Measurements from ENCODE around the gene MAK. TPM values are rescaled to one million over a fixed set of nuclear protein-coding genes. Genes with fewer than 3 reads are reported as not detected.
"Not testable (repeated sequence)": the region's sequence is repeated elsewhere in the genome, so short reads cannot be mapped to it uniquely, and the experiment has no call there.

MAK gene
- polyA plus RNA-seq, 1 donor, result 0.36 TPM

DNA sequence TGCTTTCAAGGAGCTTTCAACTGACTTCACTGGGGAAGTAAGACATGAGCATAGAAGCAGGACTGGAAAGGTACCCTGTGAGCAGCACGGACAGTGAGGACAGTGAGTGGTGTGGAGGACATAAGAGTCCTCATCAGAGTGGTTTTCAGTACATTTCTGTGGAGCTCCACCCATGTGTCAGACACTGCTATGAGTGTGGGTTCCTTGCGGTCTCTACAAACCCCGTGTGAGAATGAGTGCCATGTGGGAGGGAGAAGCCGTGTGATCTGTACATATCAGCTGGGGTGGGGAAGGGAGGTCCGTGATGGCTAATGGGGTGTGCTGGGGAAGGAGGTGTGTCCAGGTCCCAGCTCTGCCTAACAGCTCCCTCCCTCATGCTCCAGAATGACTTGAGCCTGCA, 86.6 kb downstream of the MAK start:
- not testable (repeated sequence) for H3K4me3 ChIP-seq (ENCODE audit: low read length); DNase-seq; H3K27me3 ChIP-seq (ENCODE audit: control insufficient read depth, insufficient read depth, low read length); H3K9me3 ChIP-seq (ENCODE audit: control insufficient read depth, low read depth, low read length); H3K27ac ChIP-seq (ENCODE audit: low read length)
- WGBS (ENCODE audit: insufficient coverage, low lambda C conversion rate), result no CpG with 5 or more reads among the region's 5 CpGs
- Histone ChIP-seq H3K36me3 (ENCODE audit: control insufficient read depth, insufficient read depth, low read length) (peaks cover 51% of the 10 kb centered on the region), H3K4me1 (ENCODE audit: control insufficient read depth, insufficient read depth, low read length) (peaks cover 19% of the 10 kb centered on the region)

DNA sequence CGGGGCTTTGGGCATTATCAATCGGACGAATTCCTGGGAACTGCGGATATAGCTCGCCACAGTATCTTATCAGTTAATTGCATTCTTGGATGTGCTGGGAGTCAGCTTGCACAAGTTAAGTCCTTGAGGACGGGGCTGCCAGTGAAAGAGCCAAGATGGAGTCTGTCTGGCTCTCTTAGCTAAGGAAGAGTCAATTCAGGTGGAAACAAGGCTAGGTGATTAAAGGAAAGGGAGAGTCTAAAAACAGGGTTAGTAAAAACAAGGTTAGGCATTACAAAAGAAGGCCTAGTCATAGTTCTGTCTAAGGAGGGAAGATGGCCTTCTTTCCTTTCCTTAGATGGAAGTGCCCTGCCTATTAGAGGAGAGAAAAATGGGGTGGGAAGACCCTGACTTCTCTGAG, 87.8 kb downstream of the MAK start:
- no CpG with 5 or more reads among the region's 6 CpGs for WGBS (ENCODE audit: insufficient coverage, low lambda C conversion rate)
- not testable (repeated sequence) for H3K27ac ChIP-seq (ENCODE audit: low read length)

DNA sequence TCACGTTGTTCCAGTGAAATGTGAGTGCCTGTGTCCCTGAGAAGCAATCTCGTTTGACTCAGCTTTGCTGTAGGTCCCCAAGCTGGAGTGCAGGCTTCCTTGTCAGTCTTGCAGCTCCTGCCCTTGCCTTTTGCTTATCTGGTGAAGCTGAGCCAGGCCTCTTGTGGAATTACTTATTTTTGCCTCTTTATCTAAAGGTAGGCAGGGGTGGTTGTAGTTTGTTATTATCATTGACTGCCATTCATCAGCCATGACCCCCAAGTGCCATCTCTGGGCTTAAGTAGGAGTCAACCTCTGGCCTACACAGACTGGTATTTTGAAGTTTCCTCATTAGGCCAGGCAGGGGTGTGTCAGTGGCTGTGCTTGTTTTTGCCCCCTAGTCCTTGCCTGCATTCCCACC, 88.6 kb downstream of the MAK start:
- Histone ChIP-seq H3K4me1 (ENCODE audit: control insufficient read depth, insufficient read depth, low read length) (peaks cover 19% of the 10 kb centered on the region), H3K4me3 (ENCODE audit: low read length) (no peak overlapping the region), H3K27me3 (ENCODE audit: control insufficient read depth, insufficient read depth, low read length) (no peaks in the 10 kb centered on the region), H3K27ac (ENCODE audit: low read length) (no peak overlapping the region), H3K9me3 (ENCODE audit: control insufficient read depth, low read depth, low read length) (no peaks in the 10 kb centered on the region), H3K36me3 (ENCODE audit: control insufficient read depth, insufficient read depth, low read length) (peaks cover 36% of the 10 kb centered on the region)
- WGBS (ENCODE audit: insufficient coverage, low lambda C conversion rate), result no CpG with 5 or more reads among the region's 2 CpGs
- peak in 1 of 2 donors; percentile 36 for DNase-seq

More for the DNA sequence above, 87.8 kb downstream of the MAK start:
- not testable (repeated sequence) for H3K9me3 ChIP-seq (ENCODE audit: control insufficient read depth, low read depth, low read length); DNase-seq; H3K27me3 ChIP-seq (ENCODE audit: control insufficient read depth, insufficient read depth, low read length); H3K4me3 ChIP-seq (ENCODE audit: low read length)
- peaks cover 19% of the 10 kb centered on the region for H3K4me1 ChIP-seq (ENCODE audit: control insufficient read depth, insufficient read depth, low read length)
- peaks cover 43% of the 10 kb centered on the region for H3K36me3 ChIP-seq (ENCODE audit: control insufficient read depth, insufficient read depth, low read length)

DNA sequence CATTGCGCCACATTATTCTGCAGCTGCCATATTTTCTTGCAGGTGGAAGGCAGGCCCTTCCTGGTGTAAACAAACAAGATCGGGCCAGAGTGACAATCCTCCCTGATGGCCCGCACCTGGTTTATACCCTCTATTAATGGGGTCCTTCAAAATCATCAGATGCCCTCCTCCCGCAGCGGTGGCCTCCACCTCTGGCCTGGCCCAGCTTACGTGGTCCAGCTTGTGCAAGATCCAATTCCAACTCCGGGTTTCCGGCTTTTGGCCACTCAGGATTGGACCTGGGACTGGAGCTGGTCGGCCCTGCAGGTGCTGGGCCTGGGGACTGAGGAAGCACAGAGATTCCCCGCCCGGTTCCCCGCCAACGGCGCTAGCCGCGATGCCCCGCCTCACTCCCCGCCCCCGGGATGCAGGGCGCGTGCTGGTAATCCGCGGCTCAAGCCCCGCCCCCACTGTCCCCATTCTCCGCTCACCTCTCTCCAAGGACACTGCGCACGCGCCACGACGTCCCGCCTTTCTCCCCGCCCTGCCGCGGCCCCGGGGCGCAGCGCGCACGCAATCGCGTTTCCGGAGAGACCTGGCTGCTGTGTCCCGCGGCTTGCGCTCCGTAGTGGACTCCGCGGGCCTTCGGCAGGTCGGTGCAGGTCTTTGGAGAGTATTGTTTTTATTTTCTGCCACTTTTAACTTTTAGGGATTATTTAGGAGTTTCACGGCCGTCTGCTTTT, 90.9 kb downstream of the MAK start, which contains the start of gene TMEM14B:
TMEM14B (plus strand) TSS at position 555 of the 722 bp plus-strand sequence. CDS start 1,441 bp downstream, outside the sequence.
- Histone ChIP-seq H3K4me1 (ENCODE audit: control insufficient read depth, insufficient read depth, low read length) (peaks cover 19% of the 10 kb centered on the region), H3K36me3 (ENCODE audit: control insufficient read depth, insufficient read depth, low read length) (peaks cover 13% of the 10 kb centered on the region), H3K9me3 (ENCODE audit: control insufficient read depth, low read depth, low read length) (no peaks in the 10 kb centered on the region), H3K27ac (ENCODE audit: low read length) (peak within 1 kb of the TSS; percentile 62), H3K27me3 (ENCODE audit: control insufficient read depth, insufficient read depth, low read length) (no peaks in the 10 kb centered on the region), H3K4me3 (ENCODE audit: low read length) (peak within 1 kb of the TSS; percentile 83)
- DNase-seq, result peak; percentile 98 to 99
- WGBS (ENCODE audit: insufficient coverage, low lambda C conversion rate), result no CpG with 5 or more reads among the region's 52 CpGs

DNA sequence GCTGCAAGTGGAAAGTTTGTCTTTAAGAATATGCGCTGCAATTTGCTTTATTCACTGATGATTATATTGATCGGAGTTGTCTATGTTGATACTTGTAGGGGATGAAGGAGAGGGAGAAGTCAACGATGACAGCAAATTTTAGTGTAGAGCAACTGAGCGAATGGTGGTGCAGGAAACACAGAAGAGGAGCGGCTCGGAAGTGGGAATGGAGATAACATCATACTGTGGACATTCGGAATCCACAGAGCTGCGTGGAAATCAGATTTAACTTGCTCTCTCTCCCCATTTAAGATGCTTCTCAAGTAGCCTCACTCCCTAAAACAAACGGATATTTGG, 91.5 kb downstream of the MAK start:
- H3K4me3 ChIP-seq (ENCODE audit: low read length), result peak overlapping the region; percentile 83
- H3K9me3 ChIP-seq (ENCODE audit: control insufficient read depth, low read depth, low read length), result no peaks in the 10 kb centered on the region
- H3K27ac ChIP-seq (ENCODE audit: low read length), result peak overlapping the region; percentile 61
- H3K36me3 ChIP-seq (ENCODE audit: control insufficient read depth, insufficient read depth, low read length), result peaks cover 13% of the 10 kb centered on the region
- peaks cover 19% of the 10 kb centered on the region for H3K4me1 ChIP-seq (ENCODE audit: control insufficient read depth, insufficient read depth, low read length)
- H3K27me3 ChIP-seq (ENCODE audit: control insufficient read depth, insufficient read depth, low read length), result no peaks in the 10 kb centered on the region
- no peak for DNase-seq
- 74% methylated on average over 3 of the region's 9 CpGs for WGBS (ENCODE audit: insufficient coverage, low lambda C conversion rate)

DNA sequence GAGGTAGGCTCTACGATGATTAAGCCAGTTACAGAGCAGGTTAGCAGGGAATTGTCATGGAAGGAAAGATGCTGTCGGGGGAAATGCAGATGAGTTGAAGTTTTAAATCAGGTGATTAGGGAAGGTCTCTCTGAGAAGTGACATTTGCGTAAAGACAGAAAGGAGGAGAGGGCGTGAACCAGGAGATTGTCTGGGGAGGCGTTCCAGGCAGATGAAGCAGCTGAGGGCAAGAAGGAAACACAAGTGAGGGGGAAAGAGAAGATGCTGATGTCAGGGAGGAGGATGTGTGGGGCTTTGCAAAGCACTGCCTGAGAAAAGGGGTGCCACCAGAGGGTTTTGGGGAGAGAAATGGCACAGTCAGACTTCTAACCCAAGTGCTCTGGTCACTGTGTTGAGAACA, 93.2 kb downstream of the MAK start:
- DNase-seq, result no peak

DNA sequence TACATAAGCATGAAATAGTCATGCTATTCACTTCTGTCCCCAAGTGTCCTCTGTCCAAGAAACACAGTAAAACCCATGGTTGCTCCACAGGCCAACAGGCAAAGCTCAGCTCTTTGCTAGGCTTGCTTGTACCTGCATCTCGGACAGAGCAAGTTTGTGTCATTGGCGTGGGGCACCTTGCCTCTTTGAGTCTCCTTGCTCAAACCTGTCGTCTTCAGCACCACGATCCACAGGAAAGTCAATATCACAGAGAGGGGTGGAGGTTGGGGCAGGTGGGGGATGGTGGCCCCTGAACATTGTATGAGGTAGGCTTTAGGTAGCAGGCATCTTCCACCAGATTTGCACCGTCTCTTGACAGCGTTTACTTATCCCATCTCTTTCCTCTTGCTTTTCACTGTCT, 94.8 kb downstream of the MAK start:
- no CpG with 5 or more reads among the region's 6 CpGs for WGBS (ENCODE audit: insufficient coverage, low lambda C conversion rate)
- H3K36me3 ChIP-seq (ENCODE audit: control insufficient read depth, insufficient read depth, low read length), result peaks cover 4% of the 10 kb centered on the region
- no peaks in the 10 kb centered on the region for H3K27me3 ChIP-seq (ENCODE audit: control insufficient read depth, insufficient read depth, low read length)
- no peak overlapping the region for H3K4me3 ChIP-seq (ENCODE audit: low read length)
- peaks cover 2% of the 10 kb centered on the region for H3K4me1 ChIP-seq (ENCODE audit: control insufficient read depth, insufficient read depth, low read length)
- H3K27ac ChIP-seq (ENCODE audit: low read length), result no peak overlapping the region
- H3K9me3 ChIP-seq (ENCODE audit: control insufficient read depth, low read depth, low read length), result no peaks in the 10 kb centered on the region
- no peak for DNase-seq

More for the DNA sequence above, 93.2 kb downstream of the MAK start:
- H3K27ac ChIP-seq (ENCODE audit: low read length), result no peak overlapping the region
- H3K4me3 ChIP-seq (ENCODE audit: low read length), result no peak overlapping the region
- WGBS (ENCODE audit: insufficient coverage, low lambda C conversion rate), result 100% methylated on average over 1 of the region's 5 CpGs
- peaks cover 18% of the 10 kb centered on the region for H3K4me1 ChIP-seq (ENCODE audit: control insufficient read depth, insufficient read depth, low read length)
- H3K36me3 ChIP-seq (ENCODE audit: control insufficient read depth, insufficient read depth, low read length), result peaks cover 2% of the 10 kb centered on the region
- H3K9me3 ChIP-seq (ENCODE audit: control insufficient read depth, low read depth, low read length), result no peaks in the 10 kb centered on the region
- H3K27me3 ChIP-seq (ENCODE audit: control insufficient read depth, insufficient read depth, low read length), result no peaks in the 10 kb centered on the region

DNA sequence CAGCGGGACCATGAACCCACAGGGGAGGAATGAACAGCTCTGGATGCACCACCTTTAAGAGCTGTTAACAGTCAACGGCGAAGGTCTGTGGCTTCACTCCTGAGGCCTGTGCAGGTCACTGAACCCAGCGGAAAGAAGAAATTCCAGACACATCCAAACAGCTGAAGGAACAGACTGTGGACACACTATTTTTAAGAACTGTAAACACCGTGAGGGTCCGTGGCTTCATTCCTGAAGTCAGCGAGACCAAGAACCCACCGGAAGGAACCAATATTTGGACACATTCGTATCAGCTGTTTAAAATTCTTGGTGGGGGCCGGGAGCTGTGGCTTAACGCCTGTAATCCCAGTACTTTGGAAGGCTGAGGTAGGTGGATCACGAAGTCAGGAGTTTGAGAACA, 96.1 kb downstream of the MAK start:
- no peaks in the 10 kb centered on the region for H3K4me1 ChIP-seq (ENCODE audit: control insufficient read depth, insufficient read depth, low read length)
- H3K27me3 ChIP-seq (ENCODE audit: control insufficient read depth, insufficient read depth, low read length), result no peaks in the 10 kb centered on the region
- no peak overlapping the region for H3K27ac ChIP-seq (ENCODE audit: low read length)
- no CpG with 5 or more reads among the region's 12 CpGs for WGBS (ENCODE audit: insufficient coverage, low lambda C conversion rate)
- no peaks in the 10 kb centered on the region for H3K9me3 ChIP-seq (ENCODE audit: control insufficient read depth, low read depth, low read length)
- H3K36me3 ChIP-seq (ENCODE audit: control insufficient read depth, insufficient read depth, low read length), result peaks cover 4% of the 10 kb centered on the region
- no peak for DNase-seq
- H3K4me3 ChIP-seq (ENCODE audit: low read length), result no peak overlapping the region

DNA sequence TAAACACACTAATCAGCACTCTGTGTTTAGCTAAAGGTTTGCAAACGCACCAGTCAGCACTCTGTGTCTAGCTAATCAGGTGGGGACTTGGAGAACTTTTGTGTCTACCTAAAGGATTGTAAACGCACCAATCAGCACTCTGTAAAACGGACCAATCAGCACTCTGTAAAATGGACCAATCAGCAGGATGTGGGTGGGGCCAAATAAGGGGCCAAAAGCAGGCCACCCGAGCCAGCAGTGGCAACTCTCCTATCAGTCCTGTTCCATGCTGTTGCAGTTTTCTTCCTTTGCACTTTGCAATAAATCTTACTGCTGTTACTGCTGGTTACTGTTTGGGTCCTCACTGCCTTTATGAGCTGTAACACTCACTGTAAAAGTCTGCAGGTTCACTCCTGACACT, 96.7 kb downstream of the MAK start:
- not testable (repeated sequence) for H3K4me1 ChIP-seq (ENCODE audit: control insufficient read depth, insufficient read depth, low read length); H3K36me3 ChIP-seq (ENCODE audit: control insufficient read depth, insufficient read depth, low read length); H3K27me3 ChIP-seq (ENCODE audit: control insufficient read depth, insufficient read depth, low read length); H3K4me3 ChIP-seq (ENCODE audit: low read length); H3K9me3 ChIP-seq (ENCODE audit: control insufficient read depth, low read depth, low read length); DNase-seq; H3K27ac ChIP-seq (ENCODE audit: low read length)
- no CpG with 5 or more reads among the region's 4 CpGs for WGBS (ENCODE audit: insufficient coverage, low lambda C conversion rate)

DNA sequence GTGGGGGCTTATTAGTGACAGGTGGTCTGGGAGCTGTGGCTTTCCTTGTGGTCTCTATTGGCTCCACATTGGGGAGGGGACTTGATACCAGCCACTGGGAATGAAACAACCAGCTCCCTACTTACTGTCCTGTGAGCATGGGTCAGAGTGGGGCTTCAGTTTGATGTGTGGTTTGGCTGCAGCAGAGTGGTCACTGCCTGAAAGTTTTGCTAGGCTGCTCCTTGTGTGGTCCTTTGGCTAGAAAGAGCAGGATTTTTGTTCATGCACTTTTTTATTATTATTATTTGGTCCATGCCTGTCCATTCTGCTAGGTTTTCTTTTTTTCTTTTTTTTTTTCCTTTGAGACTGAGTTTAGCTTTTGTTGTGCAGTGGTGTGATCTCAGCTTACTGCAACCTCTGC, 98.3 kb downstream of the MAK start:
- Histone ChIP-seq H3K27me3 (ENCODE audit: control insufficient read depth, insufficient read depth, low read length) (no peaks in the 10 kb centered on the region), H3K4me3 (ENCODE audit: low read length) (no peak overlapping the region), H3K27ac (ENCODE audit: low read length) (no peak overlapping the region), H3K9me3 (ENCODE audit: control insufficient read depth, low read depth, low read length) (no peaks in the 10 kb centered on the region), H3K36me3 (ENCODE audit: control insufficient read depth, insufficient read depth, low read length) (peaks cover 4% of the 10 kb centered on the region), H3K4me1 (ENCODE audit: control insufficient read depth, insufficient read depth, low read length) (no peaks in the 10 kb centered on the region)
- DNase-seq, result no peak

DNA sequence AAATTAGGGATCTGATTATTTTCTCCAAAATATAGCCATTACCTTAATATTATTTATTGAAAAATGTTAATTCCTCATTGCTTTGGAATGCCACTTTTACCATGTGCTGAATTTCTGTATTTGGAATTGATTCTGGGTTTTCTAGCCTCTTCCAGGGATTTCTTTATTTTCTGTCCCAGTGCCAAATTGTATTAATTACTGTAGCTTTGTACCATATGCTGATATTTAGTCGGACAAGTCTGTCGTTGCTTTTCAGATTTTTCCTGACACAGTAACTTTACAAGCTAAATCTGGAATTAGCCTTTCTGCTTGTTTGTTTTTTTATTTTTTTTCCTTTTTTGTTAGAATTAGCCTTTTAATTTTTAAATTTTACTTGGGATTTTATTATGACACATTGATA, 101.6 kb downstream of the MAK start:
- WGBS (ENCODE audit: insufficient coverage, low lambda C conversion rate), result 100% methylated on average over 2 of the region's 2 CpGs
- DNase-seq, result no peak
- no peak overlapping the region for H3K27ac ChIP-seq (ENCODE audit: low read length)
- no peaks in the 10 kb centered on the region for H3K27me3 ChIP-seq (ENCODE audit: control insufficient read depth, insufficient read depth, low read length)
- H3K9me3 ChIP-seq (ENCODE audit: control insufficient read depth, low read depth, low read length), result no peaks in the 10 kb centered on the region
- no peak overlapping the region for H3K4me3 ChIP-seq (ENCODE audit: low read length)
- no peaks in the 10 kb centered on the region for H3K4me1 ChIP-seq (ENCODE audit: control insufficient read depth, insufficient read depth, low read length)
- peaks cover 14% of the 10 kb centered on the region for H3K36me3 ChIP-seq (ENCODE audit: control insufficient read depth, insufficient read depth, low read length)
